Neural cell (in vitro differentiated cells): ENCODE data around the gene CTBP2. TPM values are rescaled to one million over a fixed set of nuclear protein-coding genes. Genes with fewer than 3 reads are reported as not detected.

Experiments used
- H2AFZ ChIP-seq: fragments of 200-600, 300-800 bp; sonication (generic), shearing (Covaris generic); 2 replicates; pipeline ENCODE4 v1.6.0; 2014; ENCODE audit warnings: low read depth, mild to moderate bottlenecking, antibody characterized with exemption, low read length, moderate library complexity
- H3F3A ChIP-seq: fragments of 200-600 bp; shearing (Covaris generic); 2 replicates; pipeline ENCODE4 v1.6.1; 2016; ENCODE audit warnings: mild to moderate bottlenecking, moderate library complexity, mixed read lengths, antibody characterized with exemption, low read length; ENCODE audit not compliant: insufficient read depth, poor library complexity, severe bottlenecking
- H3K27ac ChIP-seq: fragments of 200-600, 300-800 bp; sonication (generic), shearing (Covaris generic); 2 replicates; pipeline ENCODE4 v1.5.1; 2014; ENCODE audit warnings: mild to moderate bottlenecking, low read length, moderate library complexity
- H3K27me3 ChIP-seq: fragments of 300-800, 200-600 bp; sonication (generic), shearing (Covaris generic); 2 replicates; pipeline ENCODE4 v1.6.0; 2014; ENCODE audit warnings: mild to moderate bottlenecking, low read depth, low read length, moderate library complexity; ENCODE audit not compliant: insufficient read depth
- H3K36me3 ChIP-seq: fragments of 300-800, 200-600 bp; sonication (generic), shearing (Covaris generic); 2 replicates; pipeline ENCODE4 v1.5.1; 2014; ENCODE audit warnings: mild to moderate bottlenecking, antibody characterized with exemption, low read length, moderate library complexity; ENCODE audit not compliant: insufficient read depth
- H3K4me2 ChIP-seq: fragments of 300-800, 200-600 bp; sonication (generic), shearing (Covaris generic); 2 replicates; pipeline ENCODE4 v1.6.0; 2014; ENCODE audit warnings: mild to moderate bottlenecking, low read length
- H3K4me3 ChIP-seq: fragments of 300-800, 200-600 bp; sonication (generic), shearing (Covaris generic); 2 replicates; pipeline ENCODE4 v1.5.1; 2014; ENCODE audit warnings: mild to moderate bottlenecking, low read length, moderate library complexity
- H3K79me2 ChIP-seq: fragments of 200-600 bp; shearing (Covaris generic); replicated peaks from 2 replicates; pipeline ENCODE4 v1.6.0; 2014; ENCODE audit warnings: mild to moderate bottlenecking, low read length, moderate library complexity; ENCODE audit not compliant: insufficient read depth
- H3K9ac ChIP-seq: fragments of 300-800, 200-600 bp; sonication (generic), shearing (Covaris generic); 2 replicates; pipeline ENCODE4 v1.6.1; 2016; ENCODE audit warnings: mild to moderate bottlenecking, low read length, mixed read lengths
- H3K9me2 ChIP-seq: fragments of 200-600 bp; shearing (Covaris generic); 2 replicates; pipeline ENCODE4 v1.6.1; 2016; ENCODE audit warnings: mild to moderate bottlenecking, low read length, mixed read lengths; ENCODE audit not compliant: insufficient read depth
- H3K9me3 ChIP-seq: fragments of 200-600, 300-800 bp; sonication (generic), shearing (Covaris generic); 2 replicates; pipeline ENCODE4 v1.6.1; 2016; ENCODE audit warnings: mild to moderate bottlenecking, mixed run types, low read length, moderate library complexity, mixed read lengths
- H4K20me1 ChIP-seq: fragments of 200-600 bp; shearing (Covaris generic); 2 replicates; pipeline ENCODE4 v1.6.1; 2016; ENCODE audit warnings: mild to moderate bottlenecking, mixed run types; ENCODE audit not compliant: insufficient read depth
- EP300 ChIP-seq: fragments of 450-650 bp; conservative IDR thresholded peaks from 2 replicates; pipeline ENCODE4 v1.6.1; 2014; ENCODE audit warnings: antibody characterized with exemption, mild to moderate bottlenecking, moderate library complexity; ENCODE audit not compliant: poor library complexity, severe bottlenecking
- EZH2 ChIP-seq: fragments of 200-600, 300-800 bp; shearing (Covaris generic), sonication (generic); IDR thresholded peaks from 2 replicates; pipeline ENCODE4 v1.6.1; 2014; ENCODE audit warnings: antibody characterized with exemption, low read length, borderline replicate concordance, mild to moderate bottlenecking; ENCODE audit not compliant: insufficient read depth, poor library complexity, severe bottlenecking
- MXI1 ChIP-seq: fragments of 450-650 bp; conservative IDR thresholded peaks from 2 replicates; pipeline ENCODE4 v1.6.1; 2014; ENCODE audit warnings: antibody characterized with exemption, mild to moderate bottlenecking; ENCODE audit not compliant: poor library complexity, severe bottlenecking
- POLR2AphosphoS5 ChIP-seq: IDR thresholded peaks from 2 replicates; pipeline ENCODE4 v1.6.1; 2012
- RAD21 ChIP-seq: fragments of 450-650 bp; conservative IDR thresholded peaks from 2 replicates; pipeline ENCODE4 v1.6.1; 2014; ENCODE audit warnings: antibody characterized with exemption, mild to moderate bottlenecking, moderate library complexity
- SMC3 ChIP-seq: fragments of 450-650 bp; conservative IDR thresholded peaks from 2 replicates; pipeline ENCODE4 v1.6.1; 2014; ENCODE audit warnings: antibody characterized with exemption, mild to moderate bottlenecking, moderate library complexity; ENCODE audit not compliant: poor library complexity
- TAF1 ChIP-seq: IDR thresholded peaks from 2 replicates; pipeline ENCODE4 v1.6.1; 2012; ENCODE audit warnings: low read depth
- polyA plus RNA-seq: library from polyadenylated mRNA; depleted of rRNA; stranded (reverse); fragments of >200 nt; gene quantifications from 2 replicates; pipeline ENCODE4 v1.2.3, GENCODE V29; 2014
- TF ChIP-seq, protein P1 (sequence below): IDR thresholded peaks from 2 replicates; pipeline ENCODE4 v1.6.1; 2012; ENCODE audit warnings: borderline replicate concordance
- TF ChIP-seq, protein P2 (sequence below): fragments of 450-650 bp; IDR thresholded peaks from 2 replicates; pipeline ENCODE4 v1.5.1; 2014; ENCODE audit warnings: antibody characterized with exemption, mild to moderate bottlenecking, moderate library complexity; ENCODE audit not compliant: poor library complexity, severe bottlenecking

CTBP2 gene
- polyA plus RNA-seq, 1 donor from 2014 or later = 59.5 TPM

DNA sequence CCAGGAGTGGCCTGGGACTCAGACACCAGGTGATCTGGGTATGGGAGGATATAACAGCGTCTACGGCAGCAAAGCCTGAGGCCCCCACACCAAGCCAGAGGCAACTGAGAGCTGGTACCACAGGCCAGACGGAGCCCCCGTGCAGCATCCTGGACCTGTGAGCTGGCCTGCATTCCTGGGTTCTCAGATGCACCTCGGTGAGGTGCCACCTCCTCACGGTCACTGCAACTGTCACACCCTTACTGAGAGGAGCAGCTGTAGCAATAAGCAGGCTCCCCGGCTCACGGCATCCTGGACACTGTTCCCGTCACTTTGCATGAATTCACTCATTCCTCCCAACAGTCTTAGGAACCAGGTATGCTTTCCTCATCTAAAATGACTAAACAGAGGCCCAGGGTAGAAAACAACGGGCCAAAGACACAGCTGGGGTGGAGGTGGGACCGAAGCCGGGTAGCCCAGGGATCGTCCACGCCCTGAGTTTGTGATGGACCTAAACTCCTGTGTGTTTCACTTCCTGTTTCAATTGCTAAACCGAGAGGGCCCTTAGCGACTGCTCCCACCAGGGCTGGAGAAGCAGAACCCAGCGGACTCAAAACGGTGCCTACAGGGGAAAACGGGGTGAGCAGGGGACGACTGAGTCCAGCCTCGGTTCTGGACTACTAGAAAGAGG lies 98.7 kb downstream of the CTBP2 start:
- no peaks in the 10 kb centered on the region for H3K9me2 ChIP-seq
- no peak overlapping the region for H3K4me2 ChIP-seq
- no peaks in the 10 kb centered on the region for H3K27me3 ChIP-seq
- H3F3A ChIP-seq = no peaks in the 10 kb centered on the region
- H3K4me3 ChIP-seq = no peak overlapping the region
- H3K36me3 ChIP-seq = no peaks in the 10 kb centered on the region
- no peaks in the 10 kb centered on the region for H3K9me3 ChIP-seq
- TF ChIP-seq SMC3 (no peak), RAD21 (no peak), POLR2AphosphoS5 (no peak), MXI1 (no peak), TAF1 (no peak), EP300 (no peak), EZH2 (no peak)
- TF ChIP-seq, protein P1, sequence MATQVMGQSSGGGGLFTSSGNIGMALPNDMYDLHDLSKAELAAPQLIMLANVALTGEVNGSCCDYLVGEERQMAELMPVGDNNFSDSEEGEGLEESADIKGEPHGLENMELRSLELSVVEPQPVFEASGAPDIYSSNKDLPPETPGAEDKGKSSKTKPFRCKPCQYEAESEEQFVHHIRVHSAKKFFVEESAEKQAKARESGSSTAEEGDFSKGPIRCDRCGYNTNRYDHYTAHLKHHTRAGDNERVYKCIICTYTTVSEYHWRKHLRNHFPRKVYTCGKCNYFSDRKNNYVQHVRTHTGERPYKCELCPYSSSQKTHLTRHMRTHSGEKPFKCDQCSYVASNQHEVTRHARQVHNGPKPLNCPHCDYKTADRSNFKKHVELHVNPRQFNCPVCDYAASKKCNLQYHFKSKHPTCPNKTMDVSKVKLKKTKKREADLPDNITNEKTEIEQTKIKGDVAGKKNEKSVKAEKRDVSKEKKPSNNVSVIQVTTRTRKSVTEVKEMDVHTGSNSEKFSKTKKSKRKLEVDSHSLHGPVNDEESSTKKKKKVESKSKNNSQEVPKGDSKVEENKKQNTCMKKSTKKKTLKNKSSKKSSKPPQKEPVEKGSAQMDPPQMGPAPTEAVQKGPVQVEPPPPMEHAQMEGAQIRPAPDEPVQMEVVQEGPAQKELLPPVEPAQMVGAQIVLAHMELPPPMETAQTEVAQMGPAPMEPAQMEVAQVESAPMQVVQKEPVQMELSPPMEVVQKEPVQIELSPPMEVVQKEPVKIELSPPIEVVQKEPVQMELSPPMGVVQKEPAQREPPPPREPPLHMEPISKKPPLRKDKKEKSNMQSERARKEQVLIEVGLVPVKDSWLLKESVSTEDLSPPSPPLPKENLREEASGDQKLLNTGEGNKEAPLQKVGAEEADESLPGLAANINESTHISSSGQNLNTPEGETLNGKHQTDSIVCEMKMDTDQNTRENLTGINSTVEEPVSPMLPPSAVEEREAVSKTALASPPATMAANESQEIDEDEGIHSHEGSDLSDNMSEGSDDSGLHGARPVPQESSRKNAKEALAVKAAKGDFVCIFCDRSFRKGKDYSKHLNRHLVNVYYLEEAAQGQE = no peak
- TF ChIP-seq, protein P2, sequence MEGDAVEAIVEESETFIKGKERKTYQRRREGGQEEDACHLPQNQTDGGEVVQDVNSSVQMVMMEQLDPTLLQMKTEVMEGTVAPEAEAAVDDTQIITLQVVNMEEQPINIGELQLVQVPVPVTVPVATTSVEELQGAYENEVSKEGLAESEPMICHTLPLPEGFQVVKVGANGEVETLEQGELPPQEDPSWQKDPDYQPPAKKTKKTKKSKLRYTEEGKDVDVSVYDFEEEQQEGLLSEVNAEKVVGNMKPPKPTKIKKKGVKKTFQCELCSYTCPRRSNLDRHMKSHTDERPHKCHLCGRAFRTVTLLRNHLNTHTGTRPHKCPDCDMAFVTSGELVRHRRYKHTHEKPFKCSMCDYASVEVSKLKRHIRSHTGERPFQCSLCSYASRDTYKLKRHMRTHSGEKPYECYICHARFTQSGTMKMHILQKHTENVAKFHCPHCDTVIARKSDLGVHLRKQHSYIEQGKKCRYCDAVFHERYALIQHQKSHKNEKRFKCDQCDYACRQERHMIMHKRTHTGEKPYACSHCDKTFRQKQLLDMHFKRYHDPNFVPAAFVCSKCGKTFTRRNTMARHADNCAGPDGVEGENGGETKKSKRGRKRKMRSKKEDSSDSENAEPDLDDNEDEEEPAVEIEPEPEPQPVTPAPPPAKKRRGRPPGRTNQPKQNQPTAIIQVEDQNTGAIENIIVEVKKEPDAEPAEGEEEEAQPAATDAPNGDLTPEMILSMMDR = no peak
- no peaks in the 10 kb centered on the region for H3K79me2 ChIP-seq
- no peak overlapping the region for H2AFZ ChIP-seq
- no peak overlapping the region for H3K27ac ChIP-seq
- no peaks in the 10 kb centered on the region for H4K20me1 ChIP-seq
- no peak overlapping the region for H3K9ac ChIP-seq

DNA sequence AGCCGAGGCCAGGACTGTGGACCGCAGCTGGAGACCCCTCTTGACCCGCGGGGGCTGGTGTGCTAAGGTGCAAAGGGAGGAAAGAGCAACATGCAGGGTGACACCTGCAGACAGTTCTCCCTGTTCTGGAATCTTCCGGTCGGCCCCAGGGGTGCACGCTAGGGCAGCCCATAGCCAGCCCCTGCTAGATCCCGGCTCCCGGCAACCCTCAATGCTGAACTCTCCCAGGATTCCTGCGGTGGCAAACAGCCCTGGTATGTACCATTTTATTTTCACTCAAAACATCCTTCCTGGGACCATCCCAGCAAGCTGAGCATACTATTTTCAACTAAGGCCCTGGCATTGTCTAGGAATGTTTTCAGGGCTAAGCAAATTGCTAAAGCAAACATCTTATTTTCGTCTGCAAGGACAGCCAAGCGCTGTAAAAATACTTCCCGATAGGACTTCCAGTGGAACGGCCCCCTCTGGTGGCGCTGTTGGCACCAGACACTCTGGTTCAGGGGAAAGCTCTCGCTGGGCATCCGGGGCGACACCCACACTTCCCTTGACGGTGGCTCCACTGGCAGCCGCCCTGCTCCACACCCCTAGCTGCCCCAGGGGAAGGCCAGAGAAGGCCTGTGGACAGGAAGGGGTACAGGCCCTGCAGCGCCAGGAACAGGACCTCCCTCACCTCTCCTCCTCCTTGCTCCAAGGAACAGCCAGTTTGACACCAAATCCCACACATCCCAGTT lies 99.4 kb downstream of the CTBP2 start:
- Histone ChIP-seq H2AFZ (no peak overlapping the region), H3K4me2 (no peak overlapping the region), H3K9me3 (no peaks in the 10 kb centered on the region), H4K20me1 (no peaks in the 10 kb centered on the region), H3K27ac (peak overlapping the region; percentile 71), H3K9ac (peak overlapping the region; percentile 51), H3K9me2 (no peaks in the 10 kb centered on the region), H3K4me3 (no peak overlapping the region), H3K79me2 (no peaks in the 10 kb centered on the region), H3F3A (no peaks in the 10 kb centered on the region), H3K36me3 (no peaks in the 10 kb centered on the region), H3K27me3 (no peaks in the 10 kb centered on the region)
- peak; percentile 53 for TF ChIP-seq RAD21
- peak; percentile 51 for TF ChIP-seq SMC3
- TF ChIP-seq, protein P2 = peak; percentile 52
- TF ChIP-seq EP300 = no peak
